Liver (tissue), 9 donors: ENCODE data around the gene SURF6. TPM values are rescaled to one million over a fixed set of nuclear protein-coding genes. Genes with fewer than 3 reads are reported as not detected.

Source experiments
- DNase-seq: peaks from one replicate; pipeline ENCODE4 v3.0.0-alpha.2; 2017; ENCODE audit warnings: low spot score
- H3K27ac ChIP-seq, 2 donors: one replicate each; pipeline ENCODE4 v1.7.0; 2013; ENCODE audit warnings: inconsistent platforms in 2 of 2, low read length in 2 of 2, control low read depth in 1 of 2, low read depth in 1 of 2, mild to moderate bottlenecking in 1 of 2
- H3K27me3 ChIP-seq, 4 donors: one replicate each; pipeline versions ENCODE4 v1.6.1 to v1.7.0; 2013; ENCODE audit warnings: low read length in 3 of 4, inconsistent platforms in 1 of 4, mild to moderate bottlenecking in 1 of 4, moderate library complexity in 1 of 4; ENCODE audit not compliant: control insufficient read depth in 4 of 4, insufficient read depth in 4 of 4
- H3K36me3 ChIP-seq, 4 donors: one replicate each; pipeline versions ENCODE4 v1.6.1 to v1.7.0; 2013; ENCODE audit warnings: low read length in 3 of 4, mild to moderate bottlenecking in 3 of 4, low read depth in 1 of 4, moderate library complexity in 1 of 4; ENCODE audit not compliant: control insufficient read depth in 4 of 4, insufficient read depth in 3 of 4
- H3K4me1 ChIP-seq, 4 donors: one replicate each; pipeline versions ENCODE4 v1.6.1 to v1.7.0; 2013; ENCODE audit warnings: low read length in 3 of 4, mild to moderate bottlenecking in 3 of 4, moderate library complexity in 1 of 4; ENCODE audit not compliant: control insufficient read depth in 4 of 4, insufficient read depth in 4 of 4
- H3K4me3 ChIP-seq, 3 donors: one replicate each; pipeline versions ENCODE4 v1.6.1 to v1.7.0; 2013; ENCODE audit warnings: low read length in 3 of 3, control low read depth in 1 of 3, low read depth in 1 of 3, mild to moderate bottlenecking in 1 of 3
- H3K9ac ChIP-seq, 2 donors: one replicate each; pipeline ENCODE4 v1.7.0; 2013; ENCODE audit warnings: low read length in 2 of 2, mild to moderate bottlenecking in 2 of 2, moderate library complexity in 2 of 2, control low read depth in 1 of 2, low read depth in 1 of 2
- H3K9me3 ChIP-seq, 4 donors: one replicate each; pipeline versions ENCODE4 v1.6.1 to v1.7.0; 2013; ENCODE audit warnings: low read length in 3 of 4; ENCODE audit not compliant: control insufficient read depth in 4 of 4
- EGR1 ChIP-seq, 2 donors: IDR thresholded peaks; 2 replicates each; pipeline ENCODE4 v1.6.1; 2016 to 2018; ENCODE audit warnings: antibody characterized with exemption in 2 of 2, low read depth in 2 of 2
- FOXA1 ChIP-seq: IDR thresholded peaks from 2 replicates; pipeline ENCODE4 v1.6.1; 2016; ENCODE audit warnings: antibody characterized with exemption
- FOXA2 ChIP-seq: IDR thresholded peaks from 2 replicates; pipeline ENCODE4 v1.6.1; 2016; ENCODE audit warnings: antibody characterized with exemption
- GABPA ChIP-seq, 2 donors: IDR thresholded peaks in 1 of 2; conservative IDR thresholded peaks in 1 of 2; 2 replicates each; pipeline ENCODE4 v1.6.1; 2016; ENCODE audit warnings: antibody characterized with exemption in 2 of 2, mild to moderate bottlenecking in 1 of 2, moderate library complexity in 1 of 2
- HNF4A ChIP-seq, 2 donors: conservative IDR thresholded peaks; 2 replicates each; pipeline ENCODE4 v1.6.1; 2016; ENCODE audit warnings: antibody characterized with exemption in 2 of 2, mild to moderate bottlenecking in 2 of 2
- HNF4G ChIP-seq: IDR thresholded peaks from 2 replicates; pipeline ENCODE4 v1.6.1; 2016; ENCODE audit warnings: antibody characterized with exemption
- JUND ChIP-seq, 2 donors: IDR thresholded peaks; 2 replicates each; pipeline ENCODE4 v1.6.1; 2016; ENCODE audit warnings: antibody characterized with exemption in 2 of 2
- NR2F2 ChIP-seq: IDR thresholded peaks from 2 replicates; pipeline ENCODE4 v1.6.1; 2016; ENCODE audit warnings: antibody characterized with exemption
- RXRA ChIP-seq, 2 donors: IDR thresholded peaks; 2 replicates each; pipeline ENCODE4 v1.6.1; 2017 to 2018; ENCODE audit warnings: antibody characterized with exemption in 2 of 2, mild to moderate bottlenecking in 1 of 2
- SP1 ChIP-seq: IDR thresholded peaks from 2 replicates; pipeline ENCODE4 v1.6.1; 2018; ENCODE audit warnings: antibody characterized with exemption, mild to moderate bottlenecking
- YY1 ChIP-seq: IDR thresholded peaks from 2 replicates; pipeline ENCODE4 v1.6.1; 2016; ENCODE audit warnings: antibody characterized with exemption, mild to moderate bottlenecking
- WGBS: extraction: QIAGEN DNeasy Blood & Tissue Kit; methylation state at CpG from one replicate; pipeline ENCODE4 v1.1.7; 2013; 5-methylcytosine and 5-hydroxymethylcytosine counted together
- polyA plus RNA-seq, 2 donors: library from polyadenylated mRNA; stranded (reverse) in 1 of 2; unstranded in 1 of 2; fragments of 200-250 nt in 1 of 2; fragments of >200 nt in 1 of 2; fragmentation: Nextera tagmentation in 1 of 2; extraction: Ambion mirVana in 1 of 2; gene quantifications; one replicate each; pipeline versions ENCODE4 v1.2.1 to v1.2.3, GENCODE V29; 2013 to 2015
- total RNA-seq, 2 donors: library from RNA; depleted of rRNA; stranded (reverse); fragments of >200 nt; gene quantifications; one replicate each; pipeline ENCODE4 v1.2.3, GENCODE V29; 2014
- TF ChIP-seq, protein P1 (sequence below): IDR thresholded peaks from 2 replicates; pipeline ENCODE4 v1.6.1; 2016; ENCODE audit warnings: antibody characterized with exemption
- TF ChIP-seq, protein P2 (sequence below): IDR thresholded peaks from 2 replicates; pipeline ENCODE4 v1.6.1; 2016; ENCODE audit warnings: antibody characterized with exemption
- TF ChIP-seq, protein P3 (sequence below): IDR thresholded peaks from 2 replicates; pipeline ENCODE4 v1.6.1; 2016; ENCODE audit warnings: antibody characterized with exemption
- TF ChIP-seq, protein P4 (sequence below): fragments of 150-350 bp; IDR thresholded peaks from 2 replicates; pipeline ENCODE4 v1.5.1; 2017; ENCODE audit warnings: improper control_type of control experiment, low read depth, low read length; ENCODE audit not compliant: missing input control
- TF ChIP-seq, protein P5 (sequence below): IDR thresholded peaks from 2 replicates; pipeline ENCODE4 v1.6.1; 2016; ENCODE audit warnings: antibody characterized with exemption, mild to moderate bottlenecking
- donor health status: healthy.
- donor health status: healthy.
- donor health status: healthy.
- donor health status: healthy.
- donor health status: healthy.

The SURF6 gene
- total and polyA plus RNA-seq, 4 donors: 4.1 to 12.9 (median 7.2) TPM

DNA sequence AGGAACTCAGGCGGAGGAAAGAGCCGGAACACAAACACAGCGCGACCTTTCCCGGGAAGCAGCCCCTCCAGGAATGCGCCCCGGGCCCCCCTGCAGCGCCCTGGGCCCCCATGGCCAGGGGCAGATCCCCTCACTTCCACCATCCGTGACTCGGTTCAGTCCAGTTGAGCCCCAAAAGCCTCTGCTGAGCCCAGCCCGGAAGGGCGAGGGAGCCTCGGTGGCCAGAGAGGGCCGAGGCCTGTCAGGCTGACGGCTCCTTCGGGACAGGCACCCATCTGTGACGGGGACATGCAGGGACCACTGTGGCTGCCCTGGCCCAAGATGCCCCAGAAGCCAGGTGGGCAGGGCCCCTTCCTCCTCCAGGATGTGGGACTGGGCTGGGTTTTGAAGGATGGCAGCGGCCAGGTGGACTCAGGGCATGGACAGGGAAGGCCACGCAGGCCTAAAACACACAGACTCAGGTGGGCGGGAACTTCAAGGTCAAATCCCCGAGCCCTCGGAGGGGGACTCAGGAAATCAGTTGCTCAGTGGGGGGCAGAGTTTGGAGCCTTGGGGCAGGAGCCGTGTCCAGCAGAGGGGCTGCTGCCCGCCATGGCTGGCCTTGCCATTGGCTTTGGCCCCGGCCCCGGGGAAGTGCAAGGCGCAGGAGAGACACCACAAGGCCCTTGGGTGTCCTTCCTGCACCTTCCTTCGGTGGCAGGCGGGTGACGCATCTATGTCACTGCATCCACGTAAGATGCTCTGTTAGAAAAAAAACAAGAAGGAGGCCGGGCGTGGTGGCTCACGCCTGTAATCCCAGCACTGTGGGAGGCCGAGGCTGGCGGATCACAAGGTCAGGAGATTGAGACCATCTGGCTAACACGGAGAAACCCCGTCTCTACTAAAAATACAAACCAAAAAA, 31.3 kb downstream of the SURF6 start:
- no peak overlapping the region for H3K4me3 ChIP-seq
- no peak overlapping the region for H3K27ac ChIP-seq
- DNase-seq: no peak
- H3K27me3 ChIP-seq: no peaks in the 10 kb centered on the region
- TF ChIP-seq SP1 (no peak), HNF4A (conservative IDR thresholded peaks at IDR 0.05) (no peak), YY1 (no peak), RXRA (IDR thresholded peaks at IDR 0.05) (no peak), FOXA2 (no peak), EGR1 (IDR thresholded peaks at IDR 0.05; ENCODE audit: low read depth in 2 of 2) (no peak), NR2F2 (no peak), GABPA (IDR thresholded peaks at IDR 0.05 in 1 of 2, conservative IDR thresholded peaks at IDR 0.05 in 1 of 2) (no peak), HNF4G (no peak)
- TF ChIP-seq, protein P1, sequence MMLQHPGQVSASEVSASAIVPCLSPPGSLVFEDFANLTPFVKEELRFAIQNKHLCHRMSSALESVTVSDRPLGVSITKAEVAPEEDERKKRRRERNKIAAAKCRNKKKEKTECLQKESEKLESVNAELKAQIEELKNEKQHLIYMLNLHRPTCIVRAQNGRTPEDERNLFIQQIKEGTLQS: no peak
- TF ChIP-seq, protein P2, sequence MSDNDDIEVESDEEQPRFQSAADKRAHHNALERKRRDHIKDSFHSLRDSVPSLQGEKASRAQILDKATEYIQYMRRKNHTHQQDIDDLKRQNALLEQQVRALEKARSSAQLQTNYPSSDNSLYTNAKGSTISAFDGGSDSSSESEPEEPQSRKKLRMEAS: no peak
- WGBS: 89% methylated on average over 38 of the region's 38 CpGs
- H3K9ac ChIP-seq: no peak overlapping the region
- H3K4me1 ChIP-seq: no peaks in the 10 kb centered on the region
- no peaks in the 10 kb centered on the region for H3K9me3 ChIP-seq
- no peaks in the 10 kb centered on the region for H3K36me3 ChIP-seq

DNA sequence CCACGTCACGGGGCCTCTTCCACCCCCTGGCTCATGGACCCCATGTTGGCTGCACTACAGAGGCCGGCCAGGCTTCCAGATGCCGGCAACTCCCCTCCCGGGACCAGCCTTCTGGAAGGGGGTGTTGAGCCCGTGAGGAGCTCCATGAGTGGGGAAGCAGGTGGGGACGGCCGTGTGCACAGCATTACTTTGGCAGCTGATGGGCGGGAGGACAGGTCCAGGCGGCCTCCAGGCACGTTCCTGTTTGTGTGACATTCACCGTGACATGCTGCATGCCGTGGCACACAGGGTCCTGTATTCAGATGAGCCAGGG, 31.9 kb downstream of the SURF6 start:
- H3K27me3 ChIP-seq: no peaks in the 10 kb centered on the region
- no peak overlapping the region for H3K4me3 ChIP-seq
- no peaks in the 10 kb centered on the region for H3K4me1 ChIP-seq
- 83% methylated on average over 13 of the region's 13 CpGs for WGBS
- no peak overlapping the region for H3K9ac ChIP-seq
- TF ChIP-seq, protein P3, sequence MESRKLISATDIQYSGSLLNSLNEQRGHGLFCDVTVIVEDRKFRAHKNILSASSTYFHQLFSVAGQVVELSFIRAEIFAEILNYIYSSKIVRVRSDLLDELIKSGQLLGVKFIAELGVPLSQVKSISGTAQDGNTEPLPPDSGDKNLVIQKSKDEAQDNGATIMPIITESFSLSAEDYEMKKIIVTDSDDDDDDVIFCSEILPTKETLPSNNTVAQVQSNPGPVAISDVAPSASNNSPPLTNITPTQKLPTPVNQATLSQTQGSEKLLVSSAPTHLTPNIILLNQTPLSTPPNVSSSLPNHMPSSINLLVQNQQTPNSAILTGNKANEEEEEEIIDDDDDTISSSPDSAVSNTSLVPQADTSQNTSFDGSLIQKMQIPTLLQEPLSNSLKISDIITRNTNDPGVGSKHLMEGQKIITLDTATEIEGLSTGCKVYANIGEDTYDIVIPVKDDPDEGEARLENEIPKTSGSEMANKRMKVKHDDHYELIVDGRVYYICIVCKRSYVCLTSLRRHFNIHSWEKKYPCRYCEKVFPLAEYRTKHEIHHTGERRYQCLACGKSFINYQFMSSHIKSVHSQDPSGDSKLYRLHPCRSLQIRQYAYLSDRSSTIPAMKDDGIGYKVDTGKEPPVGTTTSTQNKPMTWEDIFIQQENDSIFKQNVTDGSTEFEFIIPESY: no peak
- TF ChIP-seq HNF4G: no peak
- TF ChIP-seq FOXA2: no peak
- TF ChIP-seq FOXA1: no peak
- TF ChIP-seq, protein P1: no peak
- TF ChIP-seq, protein P4, sequence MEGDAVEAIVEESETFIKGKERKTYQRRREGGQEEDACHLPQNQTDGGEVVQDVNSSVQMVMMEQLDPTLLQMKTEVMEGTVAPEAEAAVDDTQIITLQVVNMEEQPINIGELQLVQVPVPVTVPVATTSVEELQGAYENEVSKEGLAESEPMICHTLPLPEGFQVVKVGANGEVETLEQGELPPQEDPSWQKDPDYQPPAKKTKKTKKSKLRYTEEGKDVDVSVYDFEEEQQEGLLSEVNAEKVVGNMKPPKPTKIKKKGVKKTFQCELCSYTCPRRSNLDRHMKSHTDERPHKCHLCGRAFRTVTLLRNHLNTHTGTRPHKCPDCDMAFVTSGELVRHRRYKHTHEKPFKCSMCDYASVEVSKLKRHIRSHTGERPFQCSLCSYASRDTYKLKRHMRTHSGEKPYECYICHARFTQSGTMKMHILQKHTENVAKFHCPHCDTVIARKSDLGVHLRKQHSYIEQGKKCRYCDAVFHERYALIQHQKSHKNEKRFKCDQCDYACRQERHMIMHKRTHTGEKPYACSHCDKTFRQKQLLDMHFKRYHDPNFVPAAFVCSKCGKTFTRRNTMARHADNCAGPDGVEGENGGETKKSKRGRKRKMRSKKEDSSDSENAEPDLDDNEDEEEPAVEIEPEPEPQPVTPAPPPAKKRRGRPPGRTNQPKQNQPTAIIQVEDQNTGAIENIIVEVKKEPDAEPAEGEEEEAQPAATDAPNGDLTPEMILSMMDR: no peak
- TF ChIP-seq, protein P5, sequence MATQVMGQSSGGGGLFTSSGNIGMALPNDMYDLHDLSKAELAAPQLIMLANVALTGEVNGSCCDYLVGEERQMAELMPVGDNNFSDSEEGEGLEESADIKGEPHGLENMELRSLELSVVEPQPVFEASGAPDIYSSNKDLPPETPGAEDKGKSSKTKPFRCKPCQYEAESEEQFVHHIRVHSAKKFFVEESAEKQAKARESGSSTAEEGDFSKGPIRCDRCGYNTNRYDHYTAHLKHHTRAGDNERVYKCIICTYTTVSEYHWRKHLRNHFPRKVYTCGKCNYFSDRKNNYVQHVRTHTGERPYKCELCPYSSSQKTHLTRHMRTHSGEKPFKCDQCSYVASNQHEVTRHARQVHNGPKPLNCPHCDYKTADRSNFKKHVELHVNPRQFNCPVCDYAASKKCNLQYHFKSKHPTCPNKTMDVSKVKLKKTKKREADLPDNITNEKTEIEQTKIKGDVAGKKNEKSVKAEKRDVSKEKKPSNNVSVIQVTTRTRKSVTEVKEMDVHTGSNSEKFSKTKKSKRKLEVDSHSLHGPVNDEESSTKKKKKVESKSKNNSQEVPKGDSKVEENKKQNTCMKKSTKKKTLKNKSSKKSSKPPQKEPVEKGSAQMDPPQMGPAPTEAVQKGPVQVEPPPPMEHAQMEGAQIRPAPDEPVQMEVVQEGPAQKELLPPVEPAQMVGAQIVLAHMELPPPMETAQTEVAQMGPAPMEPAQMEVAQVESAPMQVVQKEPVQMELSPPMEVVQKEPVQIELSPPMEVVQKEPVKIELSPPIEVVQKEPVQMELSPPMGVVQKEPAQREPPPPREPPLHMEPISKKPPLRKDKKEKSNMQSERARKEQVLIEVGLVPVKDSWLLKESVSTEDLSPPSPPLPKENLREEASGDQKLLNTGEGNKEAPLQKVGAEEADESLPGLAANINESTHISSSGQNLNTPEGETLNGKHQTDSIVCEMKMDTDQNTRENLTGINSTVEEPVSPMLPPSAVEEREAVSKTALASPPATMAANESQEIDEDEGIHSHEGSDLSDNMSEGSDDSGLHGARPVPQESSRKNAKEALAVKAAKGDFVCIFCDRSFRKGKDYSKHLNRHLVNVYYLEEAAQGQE: no peak
- no peak for TF ChIP-seq JUND (IDR thresholded peaks at IDR 0.05)
- no peaks in the 10 kb centered on the region for H3K9me3 ChIP-seq
- DNase-seq: no peak
- no peaks in the 10 kb centered on the region for H3K36me3 ChIP-seq
- H3K27ac ChIP-seq: no peak overlapping the region
